Endothelial cell of umbilical vein (primary cell): Measurements from ENCODE around the gene KCTD7. TPM values are rescaled to one million over a fixed set of nuclear protein-coding genes. Genes with fewer than 3 reads are reported as not detected.

ENCODE experiments used
- BruUV-seq: library from RNA; stranded (reverse); fragments of 400-500 nt; replicated peaks from 2 replicates; lab custom pipeline; 2021; lab: Mats Ljungman, UMichigan
- CTCF ChIA-PET: fragments of 300-600, 350-600 bp; sonication (Branson Sonifier 250); formaldehyde crosslinking; loops from one replicate; lab custom pipeline; 2021; ENCODE audit warnings: antibody characterized with exemption, inconsistent platforms; lab: Charles Lee
- POLR2A ChIA-PET: fragments of 300-600, 350-600 bp; sonication (Branson Sonifier 250); formaldehyde crosslinking; loops from one replicate; lab custom pipeline; 2021; ENCODE audit warnings: antibody characterized with exemption, inconsistent platforms; lab: Charles Lee
- DNase-seq: peaks from one replicate; pipeline ENCODE4 v3.0.0-alpha.2; 2011; ENCODE audit warnings: low read depth, low spot score
- FAIRE-seq: peaks from 2 replicates; lab custom pipeline; 2011; peaks lifted over from hg19 to GRCh38; lab: Jason Lieb, UNC
- H2AFZ ChIP-seq: 2 replicates; pipeline ENCODE4 v1.6.0; 2012; ENCODE audit warnings: low read depth, low read length, control low read depth, inconsistent platforms
- H3K27ac ChIP-seq: 2 replicates; pipeline ENCODE4 v1.5.1; 2011; ENCODE audit warnings: low read depth, mild to moderate bottlenecking, control low read depth, low read length, moderate library complexity; ENCODE audit not compliant: insufficient read depth
- H3K27me3 ChIP-seq, 2 experiments: 2 replicates each; pipeline versions ENCODE4 v1.6.0 to v1.6.1; 2011; ENCODE audit warnings: low read length in 2 of 2, mixed read lengths in 1 of 2; ENCODE audit not compliant: control insufficient read depth in 2 of 2, insufficient read depth in 2 of 2
- H3K36me3 ChIP-seq, 2 experiments: 2 replicates in 1 of 2; 3 replicates in 1 of 2; pipeline ENCODE4 v1.5.1; 2011; ENCODE audit warnings: low read length in 2 of 2, mild to moderate bottlenecking in 1 of 2, moderate library complexity in 1 of 2; ENCODE audit not compliant: control insufficient read depth in 2 of 2, insufficient read depth in 2 of 2; ENCODE audit errors: extremely low read depth in 1 of 2
- H3K4me1 ChIP-seq: 3 replicates; pipeline ENCODE4 v1.5.1; 2011; ENCODE audit warnings: mild to moderate bottlenecking, low read length; ENCODE audit not compliant: control insufficient read depth, insufficient read depth; ENCODE audit errors: extremely low read depth
- H3K4me2 ChIP-seq: 2 replicates; pipeline ENCODE4 v1.6.1; 2011; ENCODE audit warnings: low read length, control low read depth, mixed read lengths; ENCODE audit not compliant: insufficient read depth
- H3K4me3 ChIP-seq, 3 experiments: fragments of 200-600 bp in 1 of 3; sonication (generic), shearing (Covaris generic) in 1 of 3; replicated peaks in 1 of 3; 2 replicates each; pipeline ENCODE4 v1.5.1; 2011 to 2016; ENCODE audit warnings: control low read depth in 3 of 3, low read length in 3 of 3, mild to moderate bottlenecking in 2 of 3, inconsistent platforms in 1 of 3, low read depth in 1 of 3, moderate library complexity in 1 of 3; ENCODE audit not compliant: insufficient read depth in 1 of 3
- H3K79me2 ChIP-seq: 2 replicates; pipeline ENCODE4 v1.6.0; 2012; ENCODE audit warnings: low read length, inconsistent platforms; ENCODE audit not compliant: control insufficient read depth, insufficient read depth
- H3K9ac ChIP-seq: replicated peaks from 2 replicates; pipeline ENCODE3; 2011; ENCODE audit warnings: low read length, control low read depth; ENCODE audit not compliant: insufficient read depth; ENCODE audit errors: extremely low read depth
- H3K9me1 ChIP-seq: replicated peaks from 3 replicates; pipeline ENCODE4 v1.6.0; 2011; ENCODE audit warnings: mild to moderate bottlenecking, low read length; ENCODE audit not compliant: control insufficient read depth, insufficient read depth; ENCODE audit errors: extremely low read depth
- H3K9me3 ChIP-seq: replicated peaks from 2 replicates; pipeline ENCODE4 v1.5.1; 2012; ENCODE audit warnings: low read length, inconsistent platforms; ENCODE audit not compliant: control insufficient read depth, insufficient read depth
- H4K20me1 ChIP-seq: replicated peaks from 2 replicates; pipeline ENCODE3; 2011; ENCODE audit warnings: mild to moderate bottlenecking, low read length; ENCODE audit not compliant: control insufficient read depth, insufficient read depth; ENCODE audit errors: extremely low read depth
- FOS ChIP-seq: IDR thresholded peaks from 2 replicates; pipeline ENCODE4 v1.6.1; 2011; ENCODE audit warnings: mild to moderate bottlenecking, low read length, moderate library complexity, borderline replicate concordance; ENCODE audit not compliant: insufficient read depth
- JUN ChIP-seq: IDR thresholded peaks from 2 replicates; pipeline ENCODE4 v1.6.1; 2011; ENCODE audit warnings: borderline replicate concordance, low read depth; ENCODE audit not compliant: insufficient read length, insufficient read depth
- dilution Hi-C: fragments of 300-500 bp; cut with MboI; formaldehyde crosslinking; loops from one replicate; pipeline ENCODE4 v1.15.0; 2019; ENCODE audit warnings: low sequenced_read_pairs; ENCODE audit not compliant: extremely low pct_ligation_motif_present
- intact Hi-C: fragments of 100-400 bp; cut with micrococcal nuclease; formaldehyde crosslinking; loops from one replicate; pipeline ENCODE4 v1.10.0; 2022
- polyA plus RNA-seq, 4 experiments: library from polyadenylated mRNA; depleted of rRNA in 3 of 4; stranded (reverse) in 3 of 4; unstranded in 1 of 4; fragments of >200 nt; gene quantifications; 2 replicates each; pipeline versions ENCODE4 v1.2.1 to v1.2.3, GENCODE V29; 2011 to 2012; ENCODE audit warnings: missing spikeins in 1 of 4
- total RNA-seq: library from RNA; stranded (reverse); gene quantifications from 2 replicates; pipeline ENCODE4 v1.2.3, GENCODE V29; 2021

KCTD7 gene
- total and polyA plus RNA-seq, 2 donors (not counting 3 experiments of a cell fraction or from before 2014, with no cell fraction given) = 8.7 to 14.1 TPM

GRCh38 chr7:66630531-66630930, 1.9 kb downstream of the KCTD7 start:
- ChIA-PET POLR2A (no interaction called here), CTCF (no interaction called here)
- H3K9me3 ChIP-seq = no peaks in the 10 kb centered on the region
- BruUV-seq = no TSS peak
- TF ChIP-seq JUN = no peak
- TF ChIP-seq FOS = no peak
- peaks cover 5% of the 10 kb centered on the region for H3K79me2 ChIP-seq
- no peak overlapping the region for H3K4me2 ChIP-seq
- no peak for DNase-seq
- no peak overlapping the region for H3K27ac ChIP-seq
- peaks cover 0 to 6% of the 10 kb centered on the region in 2 experiments for H3K36me3 ChIP-seq
- H3K9ac ChIP-seq = no peak overlapping the region
- no peak overlapping the region for H3K4me3 ChIP-seq
- dilution Hi-C loops = no loop called here
- H4K20me1 ChIP-seq = no peaks in the 10 kb centered on the region
- no peaks in the 10 kb centered on the region for H3K9me1 ChIP-seq
- FAIRE-seq = no peak
- intact Hi-C loops = no loop called here
- H2AFZ ChIP-seq = no peak overlapping the region
- H3K4me1 ChIP-seq = peaks cover 5% of the 10 kb centered on the region
- no peaks in the 10 kb centered on the region for H3K27me3 ChIP-seq

- ChIA-PET CTCF (interaction anchor here (1.4 kb wide), 1 partner anchor 74 kb away, joined by 3 read pairs; no protein-coding TSS in a partner anchor), POLR2A (interaction anchor here (0.6 kb wide), 1 partner anchor 23 kb away, joined by 3 read pairs; no protein-coding TSS in a partner anchor)
- dilution Hi-C loops = no loop called here
Observed at GRCh38 chr7:66631471-66631870, 2.8 kb downstream of the KCTD7 start.

More at GRCh38 chr7:66631471-66631870, 2.8 kb downstream of the KCTD7 start:
- no peaks in the 10 kb centered on the region for H3K9me3 ChIP-seq
- H3K4me2 ChIP-seq = no peak overlapping the region
- peaks cover 5% of the 10 kb centered on the region for H3K79me2 ChIP-seq
- BruUV-seq = no TSS peak
- no peak for TF ChIP-seq FOS
- peaks cover 0 to 6% of the 10 kb centered on the region in 2 experiments for H3K36me3 ChIP-seq
- H3K9me1 ChIP-seq = no peaks in the 10 kb centered on the region
- H3K27ac ChIP-seq = no peak overlapping the region
- intact Hi-C loops = no loop called here
- DNase-seq (no peak), FAIRE-seq (no peak)
- no peaks in the 10 kb centered on the region for H4K20me1 ChIP-seq
- H3K27me3 ChIP-seq = no peaks in the 10 kb centered on the region
- H3K4me1 ChIP-seq = peaks cover 5% of the 10 kb centered on the region
- H2AFZ ChIP-seq = no peak overlapping the region
- H3K4me3 ChIP-seq = no peak overlapping the region
- H3K9ac ChIP-seq = no peak overlapping the region
